ENCODE measurements around the gene HIVEP2.

- TF ChIP-seq, protein P1, sequence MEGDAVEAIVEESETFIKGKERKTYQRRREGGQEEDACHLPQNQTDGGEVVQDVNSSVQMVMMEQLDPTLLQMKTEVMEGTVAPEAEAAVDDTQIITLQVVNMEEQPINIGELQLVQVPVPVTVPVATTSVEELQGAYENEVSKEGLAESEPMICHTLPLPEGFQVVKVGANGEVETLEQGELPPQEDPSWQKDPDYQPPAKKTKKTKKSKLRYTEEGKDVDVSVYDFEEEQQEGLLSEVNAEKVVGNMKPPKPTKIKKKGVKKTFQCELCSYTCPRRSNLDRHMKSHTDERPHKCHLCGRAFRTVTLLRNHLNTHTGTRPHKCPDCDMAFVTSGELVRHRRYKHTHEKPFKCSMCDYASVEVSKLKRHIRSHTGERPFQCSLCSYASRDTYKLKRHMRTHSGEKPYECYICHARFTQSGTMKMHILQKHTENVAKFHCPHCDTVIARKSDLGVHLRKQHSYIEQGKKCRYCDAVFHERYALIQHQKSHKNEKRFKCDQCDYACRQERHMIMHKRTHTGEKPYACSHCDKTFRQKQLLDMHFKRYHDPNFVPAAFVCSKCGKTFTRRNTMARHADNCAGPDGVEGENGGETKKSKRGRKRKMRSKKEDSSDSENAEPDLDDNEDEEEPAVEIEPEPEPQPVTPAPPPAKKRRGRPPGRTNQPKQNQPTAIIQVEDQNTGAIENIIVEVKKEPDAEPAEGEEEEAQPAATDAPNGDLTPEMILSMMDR (conservative IDR thresholded peaks at IDR 0.05 in 1 of 2, IDR thresholded peaks at IDR 0.05 in 1 of 2; ENCODE audit: low read depth in 1 of 2, low read length in 2 of 2) = no peak
- no peak for TF ChIP-seq EZH2 (IDR thresholded peaks at IDR 0.05; ENCODE audit: low read length, missing control alignments)
Observed at GRCh38 chr6:142722841-142723240, 222.1 kb downstream of the HIVEP2 start.

All from fibroblast of lung (primary cell).